GM21529 (cell line): Measurements from ENCODE around the gene RPS15.

Experiments
- ATAC-seq: cut with Tn5 transposase; IDR thresholded peaks from one replicate; pipeline ENCODE4 v1.9.1; 2021; ENCODE audit not compliant: unreplicated experiment

Gene RPS15

GRCh38 chr19:1401889-1402217, 36.3 kb upstream of the RPS15 start:
- no peak for ATAC-seq

GRCh38 chr19:1402411-1403070, 35.7 kb upstream of the RPS15 start:
- no peak for ATAC-seq

GRCh38 chr19:1406774-1407527, 31.2 kb upstream of the RPS15 start:
- ATAC-seq = peak; percentile 58

- peak; percentile 22 for ATAC-seq
These were observed 30.5 kb upstream of the RPS15 start, which contains the start of gene DAZAP1 for GRCh38 chr19:1407528-1408299. TSS of gene DAZAP1 (plus strand) at chr19:1407586. CDS start at chr19:1407774, 188 bp downstream.

- ATAC-seq = peak; percentile 13
These were observed 29.6 kb upstream of the RPS15 start for GRCh38 chr19:1408300-1409203.

GRCh38 chr19:1409204-1410005, 28.8 kb upstream of the RPS15 start:
- ATAC-seq = no peak

- ATAC-seq = no peak
These were observed 27.9 kb upstream of the RPS15 start for GRCh38 chr19:1410136-1410786.

GRCh38 chr19:1410789-1411188, 27.4 kb upstream of the RPS15 start:
- no peak for ATAC-seq

- no peak for ATAC-seq
These were observed 26.7 kb upstream of the RPS15 start for GRCh38 chr19:1411255-1412191.

- no peak for ATAC-seq
These were observed 25.8 kb upstream of the RPS15 start for GRCh38 chr19:1412323-1412923.

- no peak for ATAC-seq
These were observed 25.0 kb upstream of the RPS15 start for GRCh38 chr19:1412995-1413800.

GRCh38 chr19:1416014-1416841, 22.0 kb upstream of the RPS15 start:
- ATAC-seq = no peak

GRCh38 chr19:1417145-1417544, 21.1 kb upstream of the RPS15 start:
- no peak for ATAC-seq

- ATAC-seq = no peak
These were observed 20.3 kb upstream of the RPS15 start for GRCh38 chr19:1417681-1418495.

GRCh38 chr19:1418496-1418775, 19.8 kb upstream of the RPS15 start:
- ATAC-seq = no peak
